ENCODE results near the gene USP17L25. TPM values are rescaled to one million over a fixed set of nuclear protein-coding genes. Genes with fewer than 3 reads are reported as not detected.
"Not testable (repeated sequence)": the region's sequence is repeated elsewhere in the genome, so short reads cannot be mapped to it uniquely, and the experiment has no call there.

USP17L25 gene
- total and polyA plus RNA-seq, 7 experiments from 2014 or later, result not detected

GRCh38 chr4:9350866-9351265, 21.2 kb downstream of the USP17L25 start:
- POLR2A ChIA-PET; H3K27me3 ChIP-seq (ENCODE audit: control insufficient read depth in 2 of 2, insufficient read depth in 2 of 2, low read length in 2 of 2); H3K4me1 Mint-ChIP-seq; H3K27ac Mint-ChIP-seq; H3K9me3 ChIP-seq (ENCODE audit: control insufficient read depth in 2 of 3, low read length in 3 of 3); H3K4me3 ChIP-seq (ENCODE audit: low read length); H3K4me1 ChIP-seq (ENCODE audit: control insufficient read depth in 2 of 2, insufficient read depth in 2 of 2, low read length in 2 of 2); H3K36me3 Mint-ChIP-seq; H3K27ac ChIP-seq (ENCODE audit: low read depth, low read length); H3K36me3 ChIP-seq (ENCODE audit: control insufficient read depth in 2 of 3, insufficient read depth in 3 of 3, low read length in 3 of 3); DNase-seq; H3K9me3 Mint-ChIP-seq; ATAC-seq; CTCF ChIA-PET; intact Hi-C loops (cut with micrococcal nuclease); H3K4me3 Mint-ChIP-seq; H3K27me3 Mint-ChIP-seq: not testable (repeated sequence)

GRCh38 chr4:9353338-9353737, 23.6 kb downstream of the USP17L25 start, which contains the start of gene USP17L29:
Gene USP17L29 (plus strand): TSS chr4:9353638. CDS start chr4:9353638, 0 bp downstream.
- H3K36me3 ChIP-seq (ENCODE audit: control insufficient read depth in 2 of 3, insufficient read depth in 3 of 3, low read length in 3 of 3); H3K27me3 ChIP-seq (ENCODE audit: control insufficient read depth in 2 of 2, insufficient read depth in 2 of 2, low read length in 2 of 2); H3K27ac ChIP-seq (ENCODE audit: low read depth, low read length); intact Hi-C loops (cut with micrococcal nuclease); H3K9me3 ChIP-seq (ENCODE audit: control insufficient read depth in 2 of 3, low read length in 3 of 3); H3K4me3 Mint-ChIP-seq; H3K27ac Mint-ChIP-seq; H3K4me1 Mint-ChIP-seq; POLR2A ChIA-PET; DNase-seq; ATAC-seq; H3K36me3 Mint-ChIP-seq; H3K4me1 ChIP-seq (ENCODE audit: control insufficient read depth in 2 of 2, insufficient read depth in 2 of 2, low read length in 2 of 2); H3K4me3 ChIP-seq (ENCODE audit: low read length); CTCF ChIA-PET; H3K27me3 Mint-ChIP-seq; H3K9me3 Mint-ChIP-seq: not testable (repeated sequence)

GRCh38 chr4:9362829-9363228, 33.1 kb downstream of the USP17L25 start, which contains the start of gene USP17L30:
Gene USP17L30 (plus strand): TSS chr4:9363129. CDS start chr4:9363129, 0 bp downstream.
- H3K9me3 Mint-ChIP-seq; H3K27me3 ChIP-seq (ENCODE audit: control insufficient read depth in 2 of 2, insufficient read depth in 2 of 2, low read length in 2 of 2); H3K4me1 Mint-ChIP-seq; H3K4me1 ChIP-seq (ENCODE audit: control insufficient read depth in 2 of 2, insufficient read depth in 2 of 2, low read length in 2 of 2); H3K4me3 Mint-ChIP-seq; H3K27ac ChIP-seq (ENCODE audit: low read depth, low read length); H3K9me3 ChIP-seq (ENCODE audit: control insufficient read depth in 2 of 3, low read length in 3 of 3); ATAC-seq; H3K4me3 ChIP-seq (ENCODE audit: low read length); H3K27me3 Mint-ChIP-seq; POLR2A ChIA-PET; H3K36me3 ChIP-seq (ENCODE audit: control insufficient read depth in 2 of 3, insufficient read depth in 3 of 3, low read length in 3 of 3); CTCF ChIA-PET; intact Hi-C loops (cut with micrococcal nuclease); H3K36me3 Mint-ChIP-seq; H3K27ac Mint-ChIP-seq; DNase-seq: not testable (repeated sequence)

GRCh38 chr4:9379881-9380280, 50.2 kb downstream of the USP17L25 start:
- H3K27me3 ChIP-seq (ENCODE audit: control insufficient read depth in 2 of 2, insufficient read depth in 2 of 2, low read length in 2 of 2); H3K36me3 Mint-ChIP-seq; H3K4me3 ChIP-seq (ENCODE audit: low read length); H3K4me1 Mint-ChIP-seq; H3K4me1 ChIP-seq (ENCODE audit: control insufficient read depth in 2 of 2, insufficient read depth in 2 of 2, low read length in 2 of 2); H3K9me3 Mint-ChIP-seq; ATAC-seq; H3K27ac Mint-ChIP-seq; POLR2A ChIA-PET; H3K27ac ChIP-seq (ENCODE audit: low read depth, low read length); H3K36me3 ChIP-seq (ENCODE audit: control insufficient read depth in 2 of 3, insufficient read depth in 3 of 3, low read length in 3 of 3); DNase-seq; H3K9me3 ChIP-seq (ENCODE audit: control insufficient read depth in 2 of 3, low read length in 3 of 3); H3K27me3 Mint-ChIP-seq; intact Hi-C loops (cut with micrococcal nuclease); CTCF ChIA-PET: not testable (repeated sequence)
- peak overlapping the region in 4 of 10 donors; percentile 19 to 68 (median 36) for H3K4me3 Mint-ChIP-seq

Other genes with a start within 250 kb of the USP17L25 start
- gene FAM90A26, start 159.5 kb upstream of the USP17L25 start, total RNA-seq, result not detected
- not detected for gene FAM90A26, start 159.5 kb upstream of the USP17L25 start, polyA plus RNA-seq
- gene USP17L10, start 119.3 kb upstream of the USP17L25 start, total RNA-seq, result not detected
- gene USP17L10, start 119.3 kb upstream of the USP17L25 start, polyA plus RNA-seq, result not detected
- not detected for gene USP17L11, start 114.5 kb upstream of the USP17L25 start, total RNA-seq
- gene USP17L11, start 114.5 kb upstream of the USP17L25 start, polyA plus RNA-seq, result not detected
- gene USP17L12, start 109.8 kb upstream of the USP17L25 start, total RNA-seq, result not detected
- not detected for gene USP17L12, start 109.8 kb upstream of the USP17L25 start, polyA plus RNA-seq
- gene USP17L13, start 105.0 kb upstream of the USP17L25 start, total RNA-seq, result not detected
- not detected for gene USP17L13, start 105.0 kb upstream of the USP17L25 start, polyA plus RNA-seq
- gene USP17L15, start 95.5 kb upstream of the USP17L25 start, total RNA-seq, result not detected
- not detected for gene USP17L15, start 95.5 kb upstream of the USP17L25 start, polyA plus RNA-seq
- not detected for gene USP17L17, start 86.0 kb upstream of the USP17L25 start, total RNA-seq
- not detected for gene USP17L17, start 86.0 kb upstream of the USP17L25 start, polyA plus RNA-seq
- not detected for gene USP17L18, start 81.3 kb upstream of the USP17L25 start, total RNA-seq
- not detected for gene USP17L18, start 81.3 kb upstream of the USP17L25 start, polyA plus RNA-seq
- not detected for gene USP17L19, start 76.5 kb upstream of the USP17L25 start, total RNA-seq
- gene USP17L19, start 76.5 kb upstream of the USP17L25 start, polyA plus RNA-seq, result not detected
- gene USP17L20, start 71.8 kb upstream of the USP17L25 start, total RNA-seq, result not detected
- gene USP17L20, start 71.8 kb upstream of the USP17L25 start, polyA plus RNA-seq, result not detected
- not detected for gene USP17L21, start 67.0 kb upstream of the USP17L25 start, total RNA-seq
- gene USP17L21, start 67.0 kb upstream of the USP17L25 start, polyA plus RNA-seq, result not detected
- gene USP17L22, start 62.3 kb upstream of the USP17L25 start, total RNA-seq, result not detected
- not detected for gene USP17L22, start 62.3 kb upstream of the USP17L25 start, polyA plus RNA-seq
- gene USP17L24, start 4.7 kb upstream of the USP17L25 start, total RNA-seq, result not detected
- gene USP17L24, start 4.7 kb upstream of the USP17L25 start, polyA plus RNA-seq, result not detected
- gene USP17L26, start 4.7 kb downstream of the USP17L25 start, total RNA-seq, result not detected
- gene USP17L26, start 4.7 kb downstream of the USP17L25 start, polyA plus RNA-seq, result not detected
- not detected for gene USP17L5, start 9.5 kb downstream of the USP17L25 start, total RNA-seq
- gene USP17L5, start 9.5 kb downstream of the USP17L25 start, polyA plus RNA-seq, result not detected
- not detected for gene USP17L27, start 14.2 kb downstream of the USP17L25 start, total RNA-seq
- gene USP17L27, start 14.2 kb downstream of the USP17L25 start, polyA plus RNA-seq, result not detected
- gene USP17L28, start 19.0 kb downstream of the USP17L25 start, total RNA-seq, result not detected
- not detected for gene USP17L28, start 19.0 kb downstream of the USP17L25 start, polyA plus RNA-seq
- gene USP17L29, start 23.7 kb downstream of the USP17L25 start, total RNA-seq, result not detected
- not detected for gene USP17L29, start 23.7 kb downstream of the USP17L25 start, polyA plus RNA-seq
- gene USP17L30, start 33.2 kb downstream of the USP17L25 start, total RNA-seq, result not detected
- gene USP17L30, start 33.2 kb downstream of the USP17L25 start, polyA plus RNA-seq, result not detected
- not detected for gene DEFB131A, start 114.5 kb downstream of the USP17L25 start, total RNA-seq
- gene DEFB131A, start 114.5 kb downstream of the USP17L25 start, polyA plus RNA-seq, result not detected

Data from naive thymus-derived CD4-positive, alpha-beta T cell (primary cell).